Measurements from ENCODE around the gene ACTG2. TPM values are rescaled to one million over a fixed set of nuclear protein-coding genes. Genes with fewer than 3 reads are reported as not detected.

ACTG2 gene
- total RNA-seq, 1 experiment from 2014 or later = 2.7 TPM

GRCh38 chr2:73914667-73915066, 21.9 kb downstream of the ACTG2 start:
- no peaks in the 10 kb centered on the region for H3K27me3 ChIP-seq (replicated peaks; ENCODE audit: insufficient read depth, low read depth, low read length, poor library complexity)
- H3K4me3 ChIP-seq (ENCODE audit: low read depth, low read length, poor library complexity, severe bottlenecking) = no peak overlapping the region
- no peaks in the 10 kb centered on the region for H3K4me1 ChIP-seq (ENCODE audit: insufficient read depth, low read length, poor library complexity, severe bottlenecking)
- TF ChIP-seq EZH2 (IDR thresholded peaks at IDR 0.05; ENCODE audit: borderline replicate concordance, low read depth, low read length, poor library complexity, severe bottlenecking) = no peak
- TF ChIP-seq, protein P1, sequence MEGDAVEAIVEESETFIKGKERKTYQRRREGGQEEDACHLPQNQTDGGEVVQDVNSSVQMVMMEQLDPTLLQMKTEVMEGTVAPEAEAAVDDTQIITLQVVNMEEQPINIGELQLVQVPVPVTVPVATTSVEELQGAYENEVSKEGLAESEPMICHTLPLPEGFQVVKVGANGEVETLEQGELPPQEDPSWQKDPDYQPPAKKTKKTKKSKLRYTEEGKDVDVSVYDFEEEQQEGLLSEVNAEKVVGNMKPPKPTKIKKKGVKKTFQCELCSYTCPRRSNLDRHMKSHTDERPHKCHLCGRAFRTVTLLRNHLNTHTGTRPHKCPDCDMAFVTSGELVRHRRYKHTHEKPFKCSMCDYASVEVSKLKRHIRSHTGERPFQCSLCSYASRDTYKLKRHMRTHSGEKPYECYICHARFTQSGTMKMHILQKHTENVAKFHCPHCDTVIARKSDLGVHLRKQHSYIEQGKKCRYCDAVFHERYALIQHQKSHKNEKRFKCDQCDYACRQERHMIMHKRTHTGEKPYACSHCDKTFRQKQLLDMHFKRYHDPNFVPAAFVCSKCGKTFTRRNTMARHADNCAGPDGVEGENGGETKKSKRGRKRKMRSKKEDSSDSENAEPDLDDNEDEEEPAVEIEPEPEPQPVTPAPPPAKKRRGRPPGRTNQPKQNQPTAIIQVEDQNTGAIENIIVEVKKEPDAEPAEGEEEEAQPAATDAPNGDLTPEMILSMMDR (conservative IDR thresholded peaks at IDR 0.05; ENCODE audit: low read depth, low read length) = no peak
- CTCF ChIA-PET = no interaction called here
- intact Hi-C loops (cut with micrococcal nuclease; ENCODE audit: unreplicated experiment) = no loop called here
- no peaks in the 10 kb centered on the region for H3K36me3 ChIP-seq (ENCODE audit: insufficient read depth, low read length, poor library complexity, severe bottlenecking)
- DNase-seq (ENCODE audit: low spot score) = no peak
- no peak overlapping the region for H3K27ac ChIP-seq (ENCODE audit: low read depth, low read length, poor library complexity, severe bottlenecking)
- BruUV-seq (replicated peaks) = no TSS peak
- H3K9me3 ChIP-seq (ENCODE audit: low read depth, low read length, poor library complexity, severe bottlenecking) = no peaks in the 10 kb centered on the region
- POLR2A ChIA-PET (ENCODE audit: low non-redundant PET) = no interaction called here

DNA sequence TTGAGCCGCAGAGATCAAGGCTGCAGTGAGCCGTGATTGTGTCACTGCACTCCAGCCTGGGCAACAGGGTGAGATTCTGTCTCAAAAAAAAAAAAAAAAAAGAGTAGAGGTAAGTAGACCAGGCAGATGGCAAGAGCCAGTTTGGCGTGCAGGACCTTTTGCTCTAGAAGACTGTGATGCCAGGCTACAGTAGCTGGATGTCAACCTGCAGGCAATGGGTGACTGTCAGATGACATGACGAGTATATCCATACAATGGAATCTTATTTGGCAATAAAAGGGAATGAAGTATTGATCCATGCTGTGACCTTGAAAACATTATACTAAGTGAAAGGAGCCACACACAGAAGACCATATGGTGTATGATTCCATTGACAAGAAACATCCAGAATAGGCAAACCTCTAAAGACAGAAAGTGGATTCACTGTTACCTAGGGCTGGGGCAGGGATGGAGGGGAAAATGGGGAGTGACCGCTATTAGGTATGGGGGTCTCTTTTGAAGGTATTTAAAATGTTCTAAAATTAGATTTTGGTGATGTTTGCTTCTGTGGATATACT, 22.7 kb downstream of the ACTG2 start:
- DNase-seq (ENCODE audit: low spot score) = no peak
- Histone ChIP-seq H3K9me3 (ENCODE audit: low read depth, low read length, poor library complexity, severe bottlenecking) (no peaks in the 10 kb centered on the region), H3K27ac (ENCODE audit: low read depth, low read length, poor library complexity, severe bottlenecking) (no peak overlapping the region), H3K4me1 (ENCODE audit: insufficient read depth, low read length, poor library complexity, severe bottlenecking) (no peaks in the 10 kb centered on the region), H3K4me3 (ENCODE audit: low read depth, low read length, poor library complexity, severe bottlenecking) (no peak overlapping the region), H3K36me3 (ENCODE audit: insufficient read depth, low read length, poor library complexity, severe bottlenecking) (no peaks in the 10 kb centered on the region), H3K27me3 (replicated peaks; ENCODE audit: insufficient read depth, low read depth, low read length, poor library complexity) (no peaks in the 10 kb centered on the region)
- ChIA-PET CTCF (no interaction called here), POLR2A (ENCODE audit: low non-redundant PET) (no interaction called here)
- intact Hi-C loops (cut with micrococcal nuclease; ENCODE audit: unreplicated experiment) = no loop called here
- no TSS peak for BruUV-seq (replicated peaks)
- TF ChIP-seq, protein P1 (conservative IDR thresholded peaks at IDR 0.05; ENCODE audit: low read depth, low read length) = no peak
- no peak for TF ChIP-seq EZH2 (IDR thresholded peaks at IDR 0.05; ENCODE audit: borderline replicate concordance, low read depth, low read length, poor library complexity, severe bottlenecking)

GRCh38 chr2:73916666-73917065, 23.9 kb downstream of the ACTG2 start:
- POLR2A ChIA-PET (ENCODE audit: low non-redundant PET) = no interaction called here
- no peak overlapping the region for H3K4me3 ChIP-seq (ENCODE audit: low read depth, low read length, poor library complexity, severe bottlenecking)

More at GRCh38 chr2:73916666-73917065, 23.9 kb downstream of the ACTG2 start:
- intact Hi-C loops (cut with micrococcal nuclease; ENCODE audit: unreplicated experiment) = no loop called here
- H3K27ac ChIP-seq (ENCODE audit: low read depth, low read length, poor library complexity, severe bottlenecking) = no peak overlapping the region
- TF ChIP-seq, protein P1 (conservative IDR thresholded peaks at IDR 0.05; ENCODE audit: low read depth, low read length) = no peak
- no peak for TF ChIP-seq EZH2 (IDR thresholded peaks at IDR 0.05; ENCODE audit: borderline replicate concordance, low read depth, low read length, poor library complexity, severe bottlenecking)
- no peaks in the 10 kb centered on the region for H3K9me3 ChIP-seq (ENCODE audit: low read depth, low read length, poor library complexity, severe bottlenecking)
- no peaks in the 10 kb centered on the region for H3K4me1 ChIP-seq (ENCODE audit: insufficient read depth, low read length, poor library complexity, severe bottlenecking)
- BruUV-seq (replicated peaks) = no TSS peak
- no peak for DNase-seq (ENCODE audit: low spot score)
- CTCF ChIA-PET = no interaction called here
- H3K36me3 ChIP-seq (ENCODE audit: insufficient read depth, low read length, poor library complexity, severe bottlenecking) = no peaks in the 10 kb centered on the region
- H3K27me3 ChIP-seq (replicated peaks; ENCODE audit: insufficient read depth, low read depth, low read length, poor library complexity) = no peaks in the 10 kb centered on the region
